NCI-H345 treated with DMSO at 0.1 percent for 48 hours (cell line): Measurements from ENCODE around the gene DAAM2.

Source experiments
- DNase-seq: peaks from one replicate; lab custom pipeline; 2025; ENCODE audit not compliant: unreplicated experiment; lab: John Stamatoyannopoulos, UW

DAAM2 gene

GRCh38 chr6:39844866-39845265 is 52.7 kb downstream of the DAAM2 start:
- no peak for DNase-seq

- DNase-seq: no peak
Measured at GRCh38 chr6:39847221-39847620, 55.0 kb downstream of the DAAM2 start.

GRCh38 chr6:39848171-39848570 is 56.0 kb downstream of the DAAM2 start:
- no peak for DNase-seq

GRCh38 chr6:39849228-39849627 is 57.1 kb downstream of the DAAM2 start:
- no peak for DNase-seq

- DNase-seq: no peak
Measured at GRCh38 chr6:39849764-39850163, 57.6 kb downstream of the DAAM2 start.

- no peak for DNase-seq
Measured at GRCh38 chr6:39850736-39851297, 58.6 kb downstream of the DAAM2 start.

- DNase-seq: no peak
Measured at GRCh38 chr6:39851331-39851730, 59.2 kb downstream of the DAAM2 start.

GRCh38 chr6:39852324-39852723 is 60.1 kb downstream of the DAAM2 start:
- DNase-seq: no peak

GRCh38 chr6:39853604-39854003 is 61.4 kb downstream of the DAAM2 start:
- no peak for DNase-seq

- no peak for DNase-seq
Measured at GRCh38 chr6:39855356-39855995, 63.3 kb downstream of the DAAM2 start.

- DNase-seq: no peak
Measured at GRCh38 chr6:39859025-39859424, 66.8 kb downstream of the DAAM2 start.

- DNase-seq: no peak
Measured at GRCh38 chr6:39861663-39862062, 69.5 kb downstream of the DAAM2 start.

- no peak for DNase-seq
Measured at GRCh38 chr6:39865011-39865888, 73.1 kb downstream of the DAAM2 start.

- no peak for DNase-seq
Measured at GRCh38 chr6:39867592-39867991, 75.4 kb downstream of the DAAM2 start.

GRCh38 chr6:39870950-39871349 is 78.8 kb downstream of the DAAM2 start:
- DNase-seq: no peak

- DNase-seq: no peak
Measured at GRCh38 chr6:39873439-39873838, 81.3 kb downstream of the DAAM2 start.

- no peak for DNase-seq
Measured at GRCh38 chr6:39876111-39876510, 83.9 kb downstream of the DAAM2 start.

- no peak for DNase-seq
Measured at GRCh38 chr6:39876826-39877225, 84.7 kb downstream of the DAAM2 start.

- no peak for DNase-seq
Measured at GRCh38 chr6:39879535-39879934, 87.4 kb downstream of the DAAM2 start.

GRCh38 chr6:39880594-39880993 is 88.4 kb downstream of the DAAM2 start:
- no peak for DNase-seq

- no peak for DNase-seq
Measured at GRCh38 chr6:39881851-39882530, 89.8 kb downstream of the DAAM2 start.

- DNase-seq: no peak
Measured at GRCh38 chr6:39882531-39882899, 90.3 kb downstream of the DAAM2 start.
